ENCODE results near the gene CAMK2B. TPM values are rescaled to one million over a fixed set of nuclear protein-coding genes. Genes with fewer than 3 reads are reported as not detected.

CAMK2B gene
- total RNA-seq, 2 experiments from 2014 or later, result 0.30 to 0.38 TPM

DNA sequence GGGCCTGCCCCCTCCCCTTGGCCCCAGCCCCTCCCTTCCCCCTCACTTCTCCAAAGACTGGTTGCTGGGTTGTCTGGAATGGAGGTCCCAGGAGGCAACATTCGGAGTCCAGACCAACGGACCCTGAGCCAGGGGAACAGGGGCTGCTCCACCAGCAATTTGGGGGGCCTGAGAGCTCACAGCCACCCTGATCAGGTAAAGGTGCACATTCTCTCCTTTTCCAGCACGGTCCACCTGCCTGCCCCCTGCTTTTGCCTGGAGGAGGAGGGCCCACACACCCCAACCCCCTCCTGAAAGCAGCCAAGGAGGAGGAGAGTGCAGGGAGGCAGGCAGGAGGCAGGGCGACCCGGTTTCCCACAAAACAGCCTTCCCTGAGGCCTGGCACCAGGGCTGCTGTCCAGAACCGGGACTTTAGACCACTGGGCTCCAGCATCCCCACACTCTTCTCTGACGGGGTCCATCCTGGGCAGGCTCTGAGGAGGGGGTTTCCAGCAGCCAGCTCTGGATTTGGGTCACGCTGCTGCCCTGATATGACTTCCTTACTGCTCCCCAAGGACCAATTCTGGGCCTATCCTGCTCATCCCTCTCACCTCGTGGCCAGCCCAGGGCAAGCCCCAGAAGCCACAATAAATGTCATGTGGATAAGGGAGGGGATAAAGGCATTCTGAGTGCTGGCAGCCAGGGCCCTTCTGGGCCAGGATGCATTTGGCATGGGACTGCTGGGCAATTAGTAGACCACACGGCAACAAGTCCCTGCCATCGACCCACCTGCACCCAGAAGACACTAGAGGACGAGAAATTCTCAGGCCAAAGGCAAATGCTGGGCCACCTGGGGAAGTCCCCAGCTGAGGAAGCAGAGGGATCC lies 1.1 kb upstream of the CAMK2B start:
- H3K4me3 Mint-ChIP-seq, result no peak overlapping the region
- H3K36me3 Mint-ChIP-seq (ENCODE audit: low read depth), result no peaks in the 10 kb centered on the region
- H3K27me3 Mint-ChIP-seq (ENCODE audit: low read depth), result peaks cover 26% of the 10 kb centered on the region

DNA sequence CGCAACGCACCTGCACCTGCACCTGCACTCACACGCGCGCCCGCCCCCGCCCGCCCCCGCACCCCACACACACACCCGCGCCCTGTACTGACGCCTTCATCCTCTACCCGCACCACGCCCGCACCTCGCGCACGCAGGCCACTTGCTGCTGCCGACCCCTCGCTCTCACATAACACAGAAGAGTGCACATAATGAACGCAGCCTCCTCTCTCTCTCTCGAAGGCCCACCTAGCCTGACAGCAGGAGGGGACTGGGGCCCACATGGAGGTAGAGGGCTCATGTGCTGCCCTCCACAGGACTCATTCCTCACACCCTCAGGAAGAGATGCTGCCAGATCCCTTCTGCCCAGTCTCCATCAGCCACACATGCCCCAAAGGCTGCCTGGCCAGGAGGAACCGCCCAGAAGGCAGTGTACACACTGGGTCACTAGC lies 432 bp upstream of the CAMK2B start:
- H3K4me1 Mint-ChIP-seq (ENCODE audit: low read depth), result peaks cover 7% of the 10 kb centered on the region
- no peaks in the 10 kb centered on the region for H3K36me3 Mint-ChIP-seq (ENCODE audit: low read depth)
- no peak for DNase-seq
- CTCF ChIA-PET, result no interaction called here
- H3K27ac Mint-ChIP-seq, result no peak overlapping the region
- H3K9me3 Mint-ChIP-seq, result no peaks in the 10 kb centered on the region
- peaks cover 26% of the 10 kb centered on the region for H3K27me3 Mint-ChIP-seq (ENCODE audit: low read depth)
- peak overlapping the region; percentile 78 for H3K4me3 Mint-ChIP-seq
- intact Hi-C loops (cut with micrococcal nuclease), result no loop called here

More for the DNA sequence above, 1.1 kb upstream of the CAMK2B start:
- CTCF ChIA-PET, result no interaction called here
- H3K27ac Mint-ChIP-seq, result no peak overlapping the region
- intact Hi-C loops (cut with micrococcal nuclease), result no loop called here
- peaks cover 7% of the 10 kb centered on the region for H3K4me1 Mint-ChIP-seq (ENCODE audit: low read depth)
- no peak for DNase-seq
- H3K9me3 Mint-ChIP-seq, result no peaks in the 10 kb centered on the region

DNA sequence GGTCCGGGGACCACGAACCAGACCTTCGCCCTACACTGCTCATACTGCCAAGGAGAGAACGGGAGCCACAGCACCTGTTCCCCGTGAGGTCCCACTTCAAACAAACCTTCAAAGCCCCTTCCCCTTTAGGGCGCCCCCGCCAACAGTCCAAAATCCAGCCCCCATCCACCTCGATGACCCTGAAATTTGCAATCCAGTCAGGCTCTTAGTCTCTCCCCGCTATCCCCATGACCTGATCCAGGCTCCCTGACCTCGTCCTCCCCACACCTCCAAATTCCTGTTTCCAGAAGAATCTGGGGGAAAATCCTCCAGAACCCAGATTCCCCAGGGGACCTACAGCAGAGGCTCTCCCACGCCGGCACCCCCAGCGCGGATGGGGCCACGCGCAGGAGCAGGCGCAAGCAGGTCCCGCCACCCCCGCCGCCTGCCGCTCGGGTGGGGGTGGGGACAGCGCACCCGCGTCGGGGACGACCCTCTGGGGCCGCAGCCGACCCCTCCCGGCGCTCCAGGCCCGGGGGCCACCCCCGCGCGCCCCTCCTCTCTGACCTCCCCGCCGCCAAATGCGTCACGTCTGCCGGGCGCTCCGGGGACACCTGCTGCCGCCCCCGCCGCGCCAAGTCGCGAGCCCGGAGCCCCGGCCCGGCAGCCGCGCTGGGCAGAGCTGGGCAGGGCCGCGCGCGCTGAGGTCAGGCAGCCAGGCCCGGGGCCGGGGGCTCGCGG lies 753 bp downstream of the CAMK2B start:
- H3K27ac Mint-ChIP-seq, result no peak overlapping the region
- H3K27me3 Mint-ChIP-seq (ENCODE audit: low read depth), result peaks cover 26% of the 10 kb centered on the region
- H3K4me1 Mint-ChIP-seq (ENCODE audit: low read depth), result peaks cover 7% of the 10 kb centered on the region
- no peaks in the 10 kb centered on the region for H3K9me3 Mint-ChIP-seq
- peak overlapping the region; percentile 63 for H3K4me3 Mint-ChIP-seq
- no peak for DNase-seq
- intact Hi-C loops (cut with micrococcal nuclease), result no loop called here
- H3K36me3 Mint-ChIP-seq (ENCODE audit: low read depth), result no peaks in the 10 kb centered on the region
- CTCF ChIA-PET, result no interaction called here

DNA sequence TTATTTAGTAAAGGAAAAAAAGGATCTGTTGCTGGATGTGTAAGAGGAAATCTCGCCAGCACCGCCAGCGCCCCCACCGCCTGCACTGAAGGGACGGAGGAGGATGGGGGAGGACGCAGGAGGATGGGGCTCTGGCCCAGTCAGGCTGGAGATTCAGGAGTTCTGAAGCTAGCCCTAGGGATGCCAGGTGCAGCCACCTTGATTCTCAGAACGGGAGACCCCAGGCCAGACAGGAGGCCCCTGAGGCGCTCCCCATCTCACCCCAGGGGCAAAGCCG lies 1.3 kb downstream of the CAMK2B start:
- H3K36me3 Mint-ChIP-seq (ENCODE audit: low read depth), result no peaks in the 10 kb centered on the region
- H3K9me3 Mint-ChIP-seq, result no peaks in the 10 kb centered on the region
- peak overlapping the region; percentile 63 for H3K4me3 Mint-ChIP-seq
- DNase-seq, result no peak
- peaks cover 26% of the 10 kb centered on the region for H3K27me3 Mint-ChIP-seq (ENCODE audit: low read depth)
- peaks cover 7% of the 10 kb centered on the region for H3K4me1 Mint-ChIP-seq (ENCODE audit: low read depth)
- CTCF ChIA-PET, result no interaction called here
- intact Hi-C loops (cut with micrococcal nuclease), result no loop called here
- H3K27ac Mint-ChIP-seq, result no peak overlapping the region

DNA sequence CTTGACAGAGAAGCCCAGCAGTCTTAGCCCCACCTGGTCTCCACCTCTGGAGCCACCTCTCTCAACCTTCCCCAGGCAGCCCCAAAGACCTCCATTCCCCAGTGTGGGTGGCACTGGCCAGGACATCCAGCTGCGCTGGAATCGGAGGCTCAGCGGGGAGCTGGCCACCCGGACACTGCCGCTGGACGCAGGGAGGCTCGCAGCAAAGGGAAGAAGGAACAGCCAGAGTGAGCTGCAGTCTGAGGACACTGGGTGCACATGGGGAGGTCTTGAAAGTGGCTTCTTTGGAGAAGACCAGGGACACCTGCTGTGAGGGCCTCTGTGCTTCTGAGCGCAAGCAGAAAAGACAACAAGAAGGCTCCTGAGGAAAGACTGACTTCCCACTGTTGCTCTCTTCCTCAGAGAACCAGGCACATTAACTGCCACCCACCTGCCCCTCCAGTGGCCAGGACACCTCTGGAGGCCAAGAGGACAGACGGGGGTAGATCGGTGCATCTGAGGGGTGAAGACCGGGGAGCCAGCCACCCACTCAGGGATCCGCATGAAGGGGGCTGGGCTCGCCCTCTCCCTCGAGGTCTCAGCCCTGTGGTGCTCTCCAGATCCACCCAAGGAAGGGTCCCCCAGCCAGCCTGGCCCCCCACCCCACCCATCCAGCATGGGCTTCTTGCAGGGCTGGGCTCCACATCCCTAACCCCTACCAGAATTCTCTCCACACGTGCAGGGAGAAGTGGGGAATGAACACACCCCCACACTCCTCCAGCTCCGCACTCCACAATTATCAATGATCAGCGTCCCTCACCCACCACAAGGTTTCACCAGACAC lies 1.8 kb downstream of the CAMK2B start:
- peak overlapping the region; percentile 63 for H3K4me3 Mint-ChIP-seq

DNA sequence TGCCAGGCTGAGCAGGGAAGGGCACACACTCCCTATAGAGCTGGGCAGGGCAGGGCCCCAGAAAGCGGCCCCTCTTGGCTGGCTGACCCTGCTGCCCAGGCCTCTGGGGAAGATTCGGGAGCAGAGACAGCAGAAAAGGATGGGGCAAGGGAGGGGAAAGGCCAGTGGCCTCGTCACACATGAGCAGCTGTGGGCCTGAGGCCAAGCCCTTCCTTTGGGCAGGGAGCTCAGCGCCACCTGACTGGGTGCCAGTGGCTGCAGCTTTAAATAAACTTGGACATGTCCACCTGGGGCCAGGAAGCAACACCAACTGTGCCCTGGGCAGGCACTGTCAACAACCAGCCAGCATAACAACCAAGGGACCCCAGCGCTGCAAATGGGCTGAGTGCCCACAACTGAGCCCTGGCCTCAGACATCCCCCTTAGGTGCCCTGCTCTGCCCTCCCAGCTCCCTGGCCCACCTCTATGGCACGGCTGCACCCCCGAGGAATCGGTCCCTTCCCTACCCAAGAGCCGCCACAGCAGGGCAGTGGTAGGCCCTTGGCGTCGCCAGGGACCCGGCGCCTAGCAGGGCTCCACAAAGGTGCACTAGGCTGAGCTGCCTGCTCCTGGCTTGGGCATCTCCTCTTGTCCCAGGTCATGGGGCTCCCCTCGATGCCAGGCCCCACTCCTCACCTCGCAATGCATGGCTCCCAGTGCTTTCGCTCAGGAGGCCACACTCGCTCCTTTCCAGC lies 2.6 kb downstream of the CAMK2B start:
- H3K4me3 Mint-ChIP-seq, result no peak overlapping the region
- peaks cover 7% of the 10 kb centered on the region for H3K4me1 Mint-ChIP-seq (ENCODE audit: low read depth)
- no peak for DNase-seq

More for the DNA sequence above, 1.8 kb downstream of the CAMK2B start:
- no peaks in the 10 kb centered on the region for H3K9me3 Mint-ChIP-seq
- H3K27ac Mint-ChIP-seq, result no peak overlapping the region
- peaks cover 26% of the 10 kb centered on the region for H3K27me3 Mint-ChIP-seq (ENCODE audit: low read depth)
- no peak for DNase-seq
- H3K4me1 Mint-ChIP-seq (ENCODE audit: low read depth), result peaks cover 7% of the 10 kb centered on the region
- intact Hi-C loops (cut with micrococcal nuclease), result no loop called here
- no peaks in the 10 kb centered on the region for H3K36me3 Mint-ChIP-seq (ENCODE audit: low read depth)
- CTCF ChIA-PET, result no interaction called here

DNA sequence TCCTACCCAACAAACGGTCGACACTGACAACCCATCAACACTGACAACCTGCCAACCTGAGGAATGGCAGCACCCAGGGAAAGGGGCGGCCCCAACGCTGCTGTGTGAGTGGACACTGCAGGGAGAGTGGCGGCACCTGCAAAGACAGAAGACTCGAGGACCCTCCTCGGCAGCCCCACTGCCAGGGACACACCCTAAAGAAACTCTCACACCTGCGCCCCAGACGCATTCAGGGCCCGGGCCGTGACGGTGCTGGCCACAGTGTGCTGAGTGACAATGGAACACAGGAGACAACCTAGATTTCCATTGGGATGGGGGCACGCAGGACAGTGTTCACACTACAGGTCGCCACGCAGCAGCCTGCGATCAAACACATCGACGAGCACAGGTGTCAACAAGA lies 3.6 kb downstream of the CAMK2B start:
- peaks cover 7% of the 10 kb centered on the region for H3K4me1 Mint-ChIP-seq (ENCODE audit: low read depth)
- H3K27me3 Mint-ChIP-seq (ENCODE audit: low read depth), result peaks cover 26% of the 10 kb centered on the region
- no peak for DNase-seq
- intact Hi-C loops (cut with micrococcal nuclease), result no loop called here
- CTCF ChIA-PET, result no interaction called here
- no peaks in the 10 kb centered on the region for H3K9me3 Mint-ChIP-seq
- H3K4me3 Mint-ChIP-seq, result no peak overlapping the region
- no peak overlapping the region for H3K27ac Mint-ChIP-seq
- H3K36me3 Mint-ChIP-seq (ENCODE audit: low read depth), result no peaks in the 10 kb centered on the region

More for the DNA sequence above, 2.6 kb downstream of the CAMK2B start:
- intact Hi-C loops (cut with micrococcal nuclease), result no loop called here
- Mint-ChIP-seq H3K9me3 (no peaks in the 10 kb centered on the region), H3K27ac (no peak overlapping the region), H3K27me3 (ENCODE audit: low read depth) (peaks cover 26% of the 10 kb centered on the region), H3K36me3 (ENCODE audit: low read depth) (no peaks in the 10 kb centered on the region)
- CTCF ChIA-PET, result no interaction called here

DNA sequence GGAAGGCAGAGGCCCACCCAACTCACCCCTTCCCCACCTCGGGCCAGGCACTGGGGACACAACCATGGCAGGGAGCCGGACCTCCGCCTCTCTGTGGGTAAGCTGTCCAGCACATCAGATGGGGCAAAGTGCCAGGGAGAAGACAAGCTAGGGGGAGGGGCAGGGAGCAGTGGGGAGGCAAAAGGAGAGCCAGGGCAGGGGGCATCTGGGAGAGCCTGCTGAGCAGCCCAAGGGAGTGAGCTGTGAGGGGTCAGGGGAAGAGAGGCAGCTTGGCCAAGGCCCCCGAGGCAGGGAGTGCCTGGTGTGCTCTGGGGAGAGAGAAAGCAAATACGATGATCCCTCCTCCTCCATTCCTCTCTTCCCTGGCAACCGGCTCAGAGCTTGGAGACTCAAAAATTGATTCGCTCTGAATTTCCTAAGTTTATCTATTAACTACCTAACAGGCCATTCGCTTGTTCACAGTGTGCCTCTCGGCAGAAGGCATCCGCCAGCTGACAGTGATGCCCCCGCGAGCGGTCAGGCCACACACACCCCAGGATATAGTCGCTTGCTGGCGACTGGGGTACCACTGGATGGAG lies 4.5 kb downstream of the CAMK2B start:
- no peak overlapping the region for H3K4me3 Mint-ChIP-seq
- no peaks in the 10 kb centered on the region for H3K36me3 Mint-ChIP-seq (ENCODE audit: low read depth)
- H3K4me1 Mint-ChIP-seq (ENCODE audit: low read depth), result peaks cover 7% of the 10 kb centered on the region
- no peaks in the 10 kb centered on the region for H3K9me3 Mint-ChIP-seq
- no peak for DNase-seq
- H3K27me3 Mint-ChIP-seq (ENCODE audit: low read depth), result peaks cover 19% of the 10 kb centered on the region
- H3K27ac Mint-ChIP-seq, result no peak overlapping the region
- CTCF ChIA-PET, result no interaction called here
- intact Hi-C loops (cut with micrococcal nuclease), result no loop called here

DNA sequence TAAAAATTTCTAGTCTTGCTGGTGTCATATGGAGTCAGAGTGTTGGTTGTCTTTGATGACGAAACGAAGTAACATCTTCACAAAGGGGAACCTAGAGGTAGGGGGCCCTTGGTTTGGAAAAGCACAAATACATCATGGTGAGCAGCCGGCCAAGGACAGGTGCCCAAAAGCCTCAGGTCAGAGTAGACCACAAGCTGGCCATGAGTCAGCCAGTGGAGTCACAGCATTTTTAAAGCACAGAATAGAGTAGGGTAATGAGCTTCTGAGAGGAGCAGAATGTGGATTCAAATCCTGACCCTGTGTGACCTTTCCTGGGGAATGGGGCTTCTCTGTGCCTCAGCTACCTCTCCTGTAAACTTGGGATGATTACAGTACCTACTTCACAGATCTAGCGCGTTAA lies 5.3 kb downstream of the CAMK2B start:
- CTCF ChIA-PET, result no interaction called here
- DNase-seq, result no peak
- intact Hi-C loops (cut with micrococcal nuclease), result no loop called here
- H3K36me3 Mint-ChIP-seq (ENCODE audit: low read depth), result no peaks in the 10 kb centered on the region
- no peak overlapping the region for H3K4me3 Mint-ChIP-seq
- peaks cover 16% of the 10 kb centered on the region for H3K27me3 Mint-ChIP-seq (ENCODE audit: low read depth)
- H3K4me1 Mint-ChIP-seq (ENCODE audit: low read depth), result peaks cover 4% of the 10 kb centered on the region
- H3K27ac Mint-ChIP-seq, result no peak overlapping the region
- peaks cover 2% of the 10 kb centered on the region for H3K9me3 Mint-ChIP-seq

DNA sequence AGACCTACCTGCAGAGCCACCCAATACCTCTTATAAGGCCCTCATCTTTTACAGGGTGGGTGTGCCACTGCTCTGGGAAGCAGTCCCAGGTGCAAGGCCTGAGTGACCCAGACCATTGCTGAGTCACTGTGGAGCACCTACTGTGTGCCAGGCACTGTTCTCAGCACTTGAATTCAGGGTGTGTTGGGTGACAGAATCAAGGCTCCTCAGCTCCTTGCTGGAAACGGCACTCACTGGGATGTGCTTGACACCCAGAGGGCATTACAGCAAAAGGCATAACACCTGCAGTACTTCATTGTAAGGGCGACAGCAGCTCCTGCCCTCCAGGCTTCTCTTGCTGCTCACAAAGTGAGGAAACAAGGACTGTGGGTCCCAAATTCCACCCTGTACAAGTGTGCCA lies 7.1 kb downstream of the CAMK2B start:
- Mint-ChIP-seq H3K9me3 (peaks cover 2% of the 10 kb centered on the region), H3K27ac (no peak overlapping the region), H3K4me3 (no peak overlapping the region), H3K27me3 (ENCODE audit: low read depth) (peaks cover 3% of the 10 kb centered on the region), H3K4me1 (ENCODE audit: low read depth) (no peaks in the 10 kb centered on the region), H3K36me3 (ENCODE audit: low read depth) (no peaks in the 10 kb centered on the region)
- DNase-seq, result no peak
- intact Hi-C loops (cut with micrococcal nuclease), result no loop called here
- CTCF ChIA-PET, result no interaction called here

DNA sequence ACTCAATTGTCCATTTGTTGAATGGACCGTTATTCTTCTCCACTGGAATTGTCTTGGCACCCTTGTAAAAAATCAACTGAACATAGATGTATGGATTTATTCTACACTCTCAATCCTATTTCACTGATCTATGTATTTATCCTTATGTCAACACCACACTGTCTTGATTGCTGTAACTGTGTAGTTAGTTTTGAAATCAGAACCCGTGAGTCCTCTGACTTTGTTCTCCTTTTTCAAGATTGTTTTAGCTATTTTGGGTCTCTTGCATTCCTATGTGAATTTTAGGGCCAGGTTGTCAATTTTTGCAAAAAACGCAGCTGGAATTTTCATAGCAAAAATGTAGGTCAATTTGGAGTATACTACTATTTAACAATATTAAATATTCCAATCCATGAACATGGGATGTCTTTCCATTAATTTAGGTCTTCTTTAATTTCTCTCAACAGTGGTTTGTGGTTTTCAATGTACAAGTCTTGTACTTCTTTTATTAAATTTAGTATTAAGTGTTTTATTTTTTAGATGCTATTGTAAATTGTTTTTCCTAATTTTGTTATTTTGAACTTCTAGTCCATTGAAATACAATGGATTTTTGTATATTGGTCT lies 10.0 kb downstream of the CAMK2B start:
- CTCF ChIA-PET, result no interaction called here
- H3K27me3 Mint-ChIP-seq (ENCODE audit: low read depth), result peaks cover 3% of the 10 kb centered on the region

More for the DNA sequence above, 10.0 kb downstream of the CAMK2B start:
- intact Hi-C loops (cut with micrococcal nuclease), result no loop called here
- H3K4me3 Mint-ChIP-seq, result no peak overlapping the region
- DNase-seq, result no peak
- H3K4me1 Mint-ChIP-seq (ENCODE audit: low read depth), result no peaks in the 10 kb centered on the region
- H3K36me3 Mint-ChIP-seq (ENCODE audit: low read depth), result no peaks in the 10 kb centered on the region
- peaks cover 2% of the 10 kb centered on the region for H3K9me3 Mint-ChIP-seq
- H3K27ac Mint-ChIP-seq, result no peak overlapping the region
